Measurements from ENCODE around the gene PSD. TPM values are rescaled to one million over a fixed set of nuclear protein-coding genes. Genes with fewer than 3 reads are reported as not detected.

Gene PSD
- total and polyA plus RNA-seq, 7 donors: 0.15 to 1.7 (median 0.51) TPM; not detected in 1

GRCh38 chr10:102400076-102400475 lies 18.5 kb downstream of the PSD start:
- Histone ChIP-seq H3K4me1 (peaks cover 19% of the 10 kb centered on the region), H3K27ac (peak overlapping the region; percentile 86), H3K9me3 (no peaks in the 10 kb centered on the region), H3K4me3 (peak overlapping the region; percentile 76), H3K27me3 (ENCODE audit: insufficient read depth in 3 of 3, low read length in 2 of 3) (no peaks in the 10 kb centered on the region), H3K36me3 (ENCODE audit: insufficient read depth in 1 of 2, low read depth in 1 of 2) (peaks cover 0 to 59% of the 10 kb centered on the region in 2 donors)
- TF ChIP-seq CTCF (IDR thresholded peaks at IDR 0.05): no peak
- intact Hi-C loops (cut with DNase I): loop anchor here in 1 of 2 donors (5.0 kb wide), 1 partner anchor 233 kb away; no protein-coding TSS in a partner anchor
- ATAC-seq (no peak), DNase-seq (no peak)
- WGBS, 3 donors: 82 to 87% (median 82%) methylated on average over 17 of the region's 17 CpGs

- Histone ChIP-seq H3K4me1 (peaks cover 19% of the 10 kb centered on the region), H3K4me3 (peak overlapping the region; percentile 76), H3K27me3 (ENCODE audit: insufficient read depth in 3 of 3, low read length in 2 of 3) (no peaks in the 10 kb centered on the region), H3K27ac (peak overlapping the region; percentile 86), H3K9me3 (no peaks in the 10 kb centered on the region), H3K36me3 (ENCODE audit: insufficient read depth in 1 of 2, low read depth in 1 of 2) (peaks cover 0 to 59% of the 10 kb centered on the region in 2 donors)
- DNase-seq (peak; percentile 91 to 94), ATAC-seq (peak; percentile 74 to 84 (median 78))
- WGBS, 3 donors: 3 to 4% (median 3%) methylated on average over 59 to 72 of the region's 72 CpGs
- peak; percentile 88 for TF ChIP-seq CTCF (IDR thresholded peaks at IDR 0.05)
- intact Hi-C loops (cut with DNase I): loop anchor here (5.0 to 10.0 kb wide), 2 partner anchors 185 to 232 kb away; no protein-coding TSS in a partner anchor
Measured at GRCh38 chr10:102399217-102400021, 19.2 kb downstream of the PSD start.

- DNase-seq (no peak), ATAC-seq (no peak)
- peak overlapping the region; percentile 76 for H3K4me3 ChIP-seq
- H3K36me3 ChIP-seq (ENCODE audit: insufficient read depth in 1 of 2, low read depth in 1 of 2): peaks cover 0 to 59% of the 10 kb centered on the region in 2 donors
- H3K9me3 ChIP-seq: no peaks in the 10 kb centered on the region
- intact Hi-C loops (cut with DNase I): loop anchor here in 1 of 2 donors (5.0 to 10.0 kb wide), 2 partner anchors 186 to 231 kb away; no protein-coding TSS in a partner anchor
- no peaks in the 10 kb centered on the region for H3K27me3 ChIP-seq (ENCODE audit: insufficient read depth in 3 of 3, low read length in 2 of 3)
- H3K4me1 ChIP-seq: peaks cover 22% of the 10 kb centered on the region
- peak overlapping the region; percentile 86 for H3K27ac ChIP-seq
- TF ChIP-seq CTCF (IDR thresholded peaks at IDR 0.05): no peak
- 84 to 90% (median 88%) methylated on average over 21 of the region's 21 CpGs for WGBS, 3 donors
Measured at GRCh38 chr10:102398172-102399020, 20.2 kb downstream of the PSD start.

GRCh38 chr10:102397222-102398171 lies 21.1 kb downstream of the PSD start:
- ATAC-seq (no peak), DNase-seq (no peak)
- Histone ChIP-seq H3K36me3 (ENCODE audit: insufficient read depth in 1 of 2, low read depth in 1 of 2) (peaks cover 0 to 52% of the 10 kb centered on the region in 2 donors), H3K27ac (peak overlapping the region; percentile 97), H3K4me1 (peaks cover 26% of the 10 kb centered on the region), H3K27me3 (ENCODE audit: insufficient read depth in 3 of 3, low read length in 2 of 3) (no peaks in the 10 kb centered on the region), H3K4me3 (peak overlapping the region; percentile 75), H3K9me3 (no peaks in the 10 kb centered on the region)
- intact Hi-C loops (cut with DNase I): loop anchor here in 1 of 2 donors (5.0 to 10.0 kb wide), 2 partner anchors 187 to 230 kb away; no protein-coding TSS in a partner anchor
- TF ChIP-seq CTCF (IDR thresholded peaks at IDR 0.05): no peak
- WGBS, 3 donors: 93 to 94% (median 93%) methylated on average over 14 of the region's 14 CpGs
